ENCODE results near the gene AUTS2. TPM values are rescaled to one million over a fixed set of nuclear protein-coding genes. Genes with fewer than 3 reads are reported as not detected.

The AUTS2 gene
- total RNA-seq, 2 donors from 2014 or later: 8.6 TPM

- no peak for TF ChIP-seq CTCF (IDR thresholded peaks at IDR 0.05)
- no peak for DNase-seq (ENCODE audit: low spot score)
- Histone ChIP-seq H3K4me3 (no peak overlapping the region), H3K4me1 (peaks cover 0 to 9% of the 10 kb centered on the region in 2 donors), H3K27ac (no peak overlapping the region), H3K27me3 (no peaks in the 10 kb centered on the region), H3K9me3 (no peaks in the 10 kb centered on the region), H3K36me3 (no peaks in the 10 kb centered on the region)
Measured at GRCh38 chr7:70353330-70353945, 755.2 kb downstream of the AUTS2 start.

- H3K4me3 ChIP-seq: no peak overlapping the region
- peaks cover 0 to 9% of the 10 kb centered on the region in 2 donors for H3K4me1 ChIP-seq
- DNase-seq (ENCODE audit: low spot score): no peak
- no peak for TF ChIP-seq CTCF (IDR thresholded peaks at IDR 0.05)
- H3K27ac ChIP-seq: no peak overlapping the region
- H3K27me3 ChIP-seq: no peaks in the 10 kb centered on the region
- no peaks in the 10 kb centered on the region for H3K9me3 ChIP-seq
- H3K36me3 ChIP-seq: no peaks in the 10 kb centered on the region
Measured at GRCh38 chr7:70353946-70354335, 755.7 kb downstream of the AUTS2 start.

- no peaks in the 10 kb centered on the region for H3K9me3 ChIP-seq
- no peak for TF ChIP-seq CTCF (IDR thresholded peaks at IDR 0.05)
- H3K27ac ChIP-seq: no peak overlapping the region
- peaks cover 0 to 9% of the 10 kb centered on the region in 2 donors for H3K4me1 ChIP-seq
- no peak overlapping the region for H3K4me3 ChIP-seq
- no peak for DNase-seq (ENCODE audit: low spot score)
- H3K36me3 ChIP-seq: no peaks in the 10 kb centered on the region
- H3K27me3 ChIP-seq: no peaks in the 10 kb centered on the region
Measured at GRCh38 chr7:70354409-70355169, 756.3 kb downstream of the AUTS2 start.

GRCh38 chr7:70355198-70356020 is 757.1 kb downstream of the AUTS2 start:
- H3K4me3 ChIP-seq: no peak overlapping the region
- H3K36me3 ChIP-seq: no peaks in the 10 kb centered on the region
- peaks cover 0 to 9% of the 10 kb centered on the region in 2 donors for H3K4me1 ChIP-seq
- no peak for DNase-seq (ENCODE audit: low spot score)
- H3K9me3 ChIP-seq: no peaks in the 10 kb centered on the region
- H3K27ac ChIP-seq: no peak overlapping the region
- H3K27me3 ChIP-seq: no peaks in the 10 kb centered on the region
- no peak for TF ChIP-seq CTCF (IDR thresholded peaks at IDR 0.05)

- no peak for DNase-seq (ENCODE audit: low spot score)
- Histone ChIP-seq H3K9me3 (no peaks in the 10 kb centered on the region), H3K4me3 (no peak overlapping the region), H3K27me3 (no peaks in the 10 kb centered on the region), H3K4me1 (peaks cover 0 to 9% of the 10 kb centered on the region in 2 donors), H3K27ac (no peak overlapping the region), H3K36me3 (no peaks in the 10 kb centered on the region)
- no peak for TF ChIP-seq CTCF (IDR thresholded peaks at IDR 0.05)
Measured at GRCh38 chr7:70356085-70356786, 758.0 kb downstream of the AUTS2 start.

All from right atrium auricular region (tissue), 2 donors.